MV-4-11 (cell line): Measurements from ENCODE around the gene KAT2B.

Source experiments
- DNase-seq: peaks from one replicate; lab custom pipeline; 2025; lab: John Stamatoyannopoulos, UW

KAT2B gene

GRCh38 chr3:20096135-20096685 is 56.0 kb downstream of the KAT2B start:
- DNase-seq, result peak; percentile 10

- DNase-seq, result no peak
These were observed 56.8 kb downstream of the KAT2B start for GRCh38 chr3:20097015-20097414.

DNA sequence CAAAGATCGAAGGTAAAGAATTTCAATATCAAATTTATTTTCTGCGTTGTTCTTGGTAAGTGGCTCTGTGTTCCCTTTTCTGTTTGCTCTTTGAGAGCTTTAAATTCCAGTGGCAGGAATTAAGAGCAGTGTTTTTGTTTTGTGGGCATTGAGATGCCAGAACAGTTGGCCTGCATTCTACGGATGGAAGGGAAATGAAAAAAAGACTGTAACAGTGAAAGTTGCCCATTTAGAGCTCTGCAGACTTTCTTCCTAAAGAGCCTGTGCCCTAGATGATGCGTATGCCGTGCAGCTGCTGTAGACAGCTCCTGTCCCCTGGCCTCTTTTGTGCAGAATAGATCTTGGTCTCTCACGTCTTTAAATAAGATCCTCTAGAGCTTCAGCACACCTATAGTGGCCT is 58.8 kb downstream of the KAT2B start:
- DNase-seq, result no peak

- no peak for DNase-seq
These were observed 59.9 kb downstream of the KAT2B start for GRCh38 chr3:20100151-20100550.

DNA sequence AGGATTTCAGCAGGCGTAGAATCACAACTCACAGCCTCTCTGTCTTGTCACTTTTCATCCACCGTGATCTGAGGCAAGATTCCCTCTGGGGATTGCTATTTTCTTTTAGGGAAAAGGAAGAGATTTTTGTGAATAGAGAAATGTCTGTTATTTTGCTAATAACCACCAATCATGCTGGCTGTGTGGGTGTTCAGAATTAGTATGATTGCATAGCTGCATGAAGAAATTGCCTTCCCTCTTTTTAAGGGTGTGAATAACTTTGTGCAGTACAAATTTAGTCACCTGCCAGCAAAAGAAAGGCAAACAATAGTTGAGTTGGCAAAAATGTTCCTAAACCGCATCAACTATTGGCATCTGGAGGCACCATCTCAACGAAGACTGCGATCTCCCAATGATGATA is 60.8 kb downstream of the KAT2B start:
- no peak for DNase-seq

GRCh38 chr3:20103731-20104130 is 63.5 kb downstream of the KAT2B start:
- DNase-seq, result no peak

DNA sequence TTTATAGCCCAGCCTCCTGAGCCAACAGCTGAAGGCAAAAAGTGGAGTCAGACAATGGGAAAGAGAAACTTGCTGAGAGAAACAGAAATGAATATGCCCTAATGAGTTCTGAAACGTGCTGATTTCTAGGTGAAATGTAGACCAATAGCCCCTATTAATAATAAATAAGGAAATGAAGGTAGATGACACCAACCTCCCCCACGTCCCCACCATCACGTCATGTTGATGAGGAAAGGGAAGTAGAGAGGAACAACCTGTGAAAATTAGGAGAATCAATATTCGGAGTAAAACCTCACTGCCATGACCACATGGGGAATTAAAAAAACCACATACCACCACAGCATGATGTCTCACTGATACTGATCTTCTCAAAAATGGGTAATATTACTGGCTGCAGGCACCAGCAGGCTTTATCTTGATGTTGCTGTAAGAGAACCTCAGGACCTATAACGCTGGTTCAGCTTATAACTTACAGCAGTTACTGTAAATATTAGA is 64.0 kb downstream of the KAT2B start:
- peak; percentile 92 for DNase-seq

DNA sequence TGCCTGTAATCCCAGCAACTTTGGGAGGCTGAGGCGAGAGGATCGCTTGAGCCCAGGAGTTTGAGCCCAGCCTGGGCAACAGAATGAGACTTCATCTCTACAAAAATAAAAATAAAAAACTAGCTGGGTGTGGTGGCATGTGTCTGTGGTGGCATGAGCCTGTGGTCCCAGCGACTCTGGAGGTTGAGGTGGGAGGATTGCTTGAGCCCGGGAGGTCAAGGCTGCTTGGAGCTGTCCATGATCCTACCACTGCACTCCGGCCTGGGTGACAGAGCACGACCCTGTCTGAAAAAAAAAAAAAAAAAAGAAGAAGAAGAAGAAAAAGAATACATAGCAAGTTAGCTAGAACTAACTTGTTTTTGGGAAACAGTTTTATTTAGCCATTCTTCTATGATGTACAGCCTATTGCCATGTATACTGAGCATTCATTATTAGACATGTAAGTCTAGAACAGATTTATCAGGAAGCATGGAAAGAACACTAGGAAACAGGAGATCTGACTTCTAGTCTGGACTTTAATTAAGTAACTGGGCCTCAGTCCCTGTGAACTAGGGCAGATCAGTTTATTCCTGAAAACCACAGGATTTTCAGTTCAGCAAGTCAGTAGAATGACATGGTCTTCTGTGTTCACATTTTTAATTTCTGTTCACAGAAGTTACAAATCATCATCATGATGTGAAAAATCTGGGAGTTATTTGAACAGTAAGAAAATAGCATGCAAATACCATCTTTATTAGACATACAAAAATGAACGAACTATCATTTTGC is 65.5 kb downstream of the KAT2B start:
- peak; percentile 2 for DNase-seq

DNA sequence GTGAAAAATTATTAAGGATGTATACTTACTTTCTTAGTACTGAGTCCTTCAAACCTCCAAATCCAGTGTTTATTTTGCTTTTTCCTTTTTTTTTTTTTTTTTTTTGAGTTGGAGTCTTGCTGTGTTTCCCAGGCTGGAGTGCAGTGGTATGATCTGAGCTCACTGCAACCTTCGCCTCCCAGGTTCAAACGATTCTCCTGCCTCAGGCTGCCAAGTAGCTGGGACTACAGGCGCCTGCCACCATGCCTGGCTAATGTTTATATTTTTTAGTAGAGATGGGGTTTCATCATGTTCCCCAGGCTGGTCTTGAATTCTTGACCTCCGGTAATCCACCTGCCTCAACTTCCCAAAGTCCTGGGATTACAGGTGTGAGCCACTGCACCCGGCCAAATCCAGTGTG is 67.5 kb downstream of the KAT2B start:
- no peak for DNase-seq

DNA sequence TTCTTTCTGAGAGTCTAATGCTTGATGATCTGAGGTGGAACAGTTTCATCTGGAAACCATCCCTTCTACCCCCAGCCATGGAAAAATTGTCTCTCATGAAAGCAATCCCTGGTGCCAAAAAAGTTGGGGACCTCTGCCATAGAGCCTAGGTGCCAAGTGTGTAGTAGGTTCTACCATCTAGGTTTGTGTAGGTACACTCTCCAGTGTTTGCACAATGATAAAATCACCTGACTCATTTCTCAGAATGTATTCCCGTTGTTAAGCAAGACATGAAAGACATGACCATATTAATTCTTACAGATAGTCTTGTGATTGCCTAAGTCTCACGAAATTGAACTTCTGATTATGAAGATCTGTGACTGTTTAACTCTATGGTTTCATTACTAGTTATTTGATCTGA is 68.6 kb downstream of the KAT2B start:
- no peak for DNase-seq

- DNase-seq, result no peak
These were observed 70.6 kb downstream of the KAT2B start for GRCh38 chr3:20110826-20111225.

- no peak for DNase-seq
These were observed 71.6 kb downstream of the KAT2B start for GRCh38 chr3:20111836-20112235.

DNA sequence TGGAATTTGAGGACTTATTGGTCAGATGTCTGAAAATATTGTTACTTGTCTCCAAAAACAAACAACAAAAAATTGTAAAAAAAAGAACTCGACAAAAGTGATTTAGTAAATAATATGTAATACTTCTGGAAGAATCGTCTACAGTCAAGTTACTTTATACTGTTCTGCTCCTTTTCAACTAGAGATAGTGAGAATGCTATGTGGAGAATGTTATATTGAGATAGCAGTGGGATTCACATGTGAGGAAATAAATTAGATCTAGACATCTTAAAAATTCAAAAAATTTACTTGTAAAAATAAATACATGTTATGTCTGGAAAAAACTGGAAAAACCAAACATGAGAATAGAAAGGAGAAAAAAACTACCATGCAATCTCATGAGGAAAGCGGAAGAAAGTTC is 80.8 kb downstream of the KAT2B start:
- DNase-seq, result no peak

DNA sequence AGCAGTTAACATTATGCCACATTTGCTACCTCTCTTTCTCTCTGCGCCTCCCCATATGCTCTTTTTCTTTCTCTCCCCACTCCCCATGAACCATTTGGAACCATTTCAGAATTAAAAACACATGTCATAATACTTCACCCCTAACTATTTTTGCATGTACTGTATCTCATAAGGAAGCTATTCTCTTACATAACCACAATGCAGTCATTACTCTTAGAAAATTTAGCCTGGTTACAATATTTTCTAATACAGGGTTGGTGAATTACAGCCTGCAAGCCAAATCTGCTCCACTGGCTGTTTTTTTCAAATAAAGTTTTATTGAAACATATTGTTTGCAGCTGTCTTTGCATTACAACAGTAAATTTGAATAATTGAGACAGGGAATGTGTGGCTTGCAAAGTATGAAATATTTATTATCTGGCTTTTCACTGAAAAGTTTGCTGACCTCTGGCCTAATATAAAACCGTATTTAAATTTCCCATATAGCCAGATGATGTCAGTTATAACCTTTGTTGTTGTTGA is 82.9 kb downstream of the KAT2B start:
- DNase-seq, result no peak

DNA sequence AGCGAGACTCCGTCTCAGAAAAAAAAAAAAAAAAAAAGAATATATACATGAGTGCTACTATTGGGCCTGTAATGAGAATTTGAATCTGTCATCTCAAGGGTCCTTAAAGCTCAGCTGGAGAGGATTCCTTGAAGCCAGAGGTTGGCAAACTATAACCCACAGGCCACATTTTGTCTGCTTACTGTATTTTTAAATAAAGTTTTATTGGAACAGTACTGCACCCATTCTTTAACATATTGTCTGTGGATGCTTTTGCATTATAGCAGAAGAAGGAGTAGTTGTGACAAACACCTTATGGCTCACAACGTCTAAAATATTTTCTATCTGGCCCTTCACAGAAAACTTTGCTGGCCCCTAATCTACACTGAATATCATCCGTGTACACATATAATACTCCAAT is 85.0 kb downstream of the KAT2B start:
- DNase-seq, result no peak

DNA sequence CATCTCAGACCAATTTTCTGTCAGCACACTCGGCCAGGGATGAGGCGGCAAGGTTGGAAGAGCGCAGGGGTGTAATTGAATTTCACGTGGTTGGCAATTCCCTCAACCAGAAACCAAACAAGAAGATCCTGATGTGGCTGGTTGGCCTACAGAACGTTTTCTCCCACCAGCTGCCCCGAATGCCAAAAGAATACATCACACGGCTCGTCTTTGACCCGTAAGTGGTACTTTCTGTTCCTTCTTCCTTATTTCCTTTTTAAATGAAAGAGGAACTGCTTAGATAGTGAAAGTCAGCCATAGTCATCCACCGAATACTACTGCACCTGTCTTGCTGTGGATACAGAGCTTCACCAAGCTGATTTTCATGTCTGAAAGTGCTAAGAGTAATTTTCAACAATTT is 85.7 kb downstream of the KAT2B start:
- DNase-seq, result peak; percentile 98

DNA sequence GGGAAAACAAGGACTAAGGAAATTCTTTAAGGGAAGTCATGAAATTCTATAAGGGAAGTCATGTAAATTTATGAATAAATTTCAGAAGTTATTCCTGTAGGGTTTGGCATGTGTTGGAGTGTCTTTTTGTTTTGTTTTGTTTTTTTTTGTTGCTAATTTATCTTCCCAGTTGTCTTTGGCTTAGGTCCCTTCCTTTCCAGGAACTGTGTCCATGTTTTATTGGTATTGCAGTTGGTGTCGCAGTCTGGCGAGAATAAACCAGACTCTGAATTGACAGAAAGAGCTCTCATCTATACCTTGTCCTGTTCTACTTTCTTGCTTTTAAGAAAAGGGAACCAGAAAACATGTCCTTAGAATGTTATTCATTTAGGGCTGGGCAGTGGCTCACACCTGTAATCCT is 88.1 kb downstream of the KAT2B start:
- DNase-seq, result no peak

- DNase-seq, result no peak
These were observed 89.9 kb downstream of the KAT2B start for GRCh38 chr3:20130106-20130505.

- DNase-seq, result no peak
These were observed 96.0 kb downstream of the KAT2B start for GRCh38 chr3:20136231-20136630.

DNA sequence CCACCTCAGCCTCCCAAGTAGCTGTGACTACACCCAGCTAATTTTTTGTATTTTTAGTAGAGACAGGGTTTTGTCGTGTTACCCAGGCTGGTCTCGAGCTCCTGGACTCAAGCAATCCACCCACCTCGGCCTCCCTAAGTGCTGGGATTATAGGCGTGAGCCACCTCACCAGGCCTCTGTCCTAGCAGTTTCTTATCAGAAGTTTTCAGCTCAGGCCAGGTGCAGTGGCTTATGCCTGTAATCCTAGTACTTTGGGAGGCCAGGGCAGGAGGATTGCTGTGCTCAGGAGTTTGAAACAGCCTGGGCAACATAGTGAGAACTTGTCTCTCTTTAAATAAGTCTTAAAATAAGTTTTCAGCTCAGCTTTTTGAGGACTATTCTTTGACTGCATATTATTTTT is 97.4 kb downstream of the KAT2B start:
- no peak for DNase-seq

- DNase-seq, result peak; percentile 27
These were observed 100.6 kb downstream of the KAT2B start for GRCh38 chr3:20140881-20141280.

- no peak for DNase-seq
These were observed 101.1 kb downstream of the KAT2B start for GRCh38 chr3:20141316-20141715.

DNA sequence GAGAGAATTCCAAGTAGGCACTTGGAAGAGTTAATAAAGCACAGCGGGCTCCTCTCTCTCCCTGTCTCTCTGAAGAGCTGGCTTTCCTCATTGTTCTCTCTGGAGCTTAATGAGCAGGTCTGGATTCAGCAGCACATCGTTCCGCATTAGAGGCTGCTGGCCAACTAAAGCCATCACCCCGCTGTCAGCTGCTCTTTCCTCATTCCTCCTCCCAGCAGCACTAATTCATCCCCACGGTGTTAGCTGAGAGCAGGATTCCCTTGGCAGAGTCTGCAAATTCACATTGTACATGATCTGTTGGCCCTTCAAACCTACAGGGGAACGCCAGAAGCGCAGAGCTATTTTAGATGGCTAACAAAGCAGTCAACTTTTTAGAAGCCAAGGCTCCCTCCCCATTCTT is 101.6 kb downstream of the KAT2B start:
- no peak for DNase-seq

DNA sequence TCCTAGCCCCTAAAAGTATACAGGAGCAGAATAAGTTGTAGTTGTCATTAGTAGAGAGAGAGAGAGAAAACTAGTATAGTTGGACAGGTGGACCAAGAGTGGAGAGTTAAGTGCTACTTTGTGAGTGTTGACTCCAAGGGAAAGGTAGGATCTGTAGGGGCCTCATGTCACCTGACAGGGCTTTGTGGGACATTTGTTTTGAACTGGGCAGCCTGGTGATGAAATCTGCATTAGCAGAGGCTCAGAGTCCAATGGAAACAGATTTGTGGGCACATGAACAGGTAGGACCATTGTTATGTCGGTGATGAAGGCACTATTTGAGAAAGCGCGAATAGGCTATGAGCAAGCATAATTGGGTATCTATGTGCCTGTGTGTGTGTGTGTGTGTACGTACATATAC is 102.3 kb downstream of the KAT2B start:
- DNase-seq, result no peak
